Kidney glomerular epithelial cell (primary cell): ENCODE measurements around the gene HYOU1.
A peak's percentile ranks its signal among the peaks of the same experiment; 100 is the strongest.
"Not testable (repeated sequence)": the region's sequence is repeated elsewhere in the genome, so short reads cannot be mapped to it uniquely, and the experiment has no call there.

Experiments
- DNase-seq: peaks from one replicate; lab custom pipeline; 2025; lab: John Stamatoyannopoulos, UW

Gene HYOU1, protein sequence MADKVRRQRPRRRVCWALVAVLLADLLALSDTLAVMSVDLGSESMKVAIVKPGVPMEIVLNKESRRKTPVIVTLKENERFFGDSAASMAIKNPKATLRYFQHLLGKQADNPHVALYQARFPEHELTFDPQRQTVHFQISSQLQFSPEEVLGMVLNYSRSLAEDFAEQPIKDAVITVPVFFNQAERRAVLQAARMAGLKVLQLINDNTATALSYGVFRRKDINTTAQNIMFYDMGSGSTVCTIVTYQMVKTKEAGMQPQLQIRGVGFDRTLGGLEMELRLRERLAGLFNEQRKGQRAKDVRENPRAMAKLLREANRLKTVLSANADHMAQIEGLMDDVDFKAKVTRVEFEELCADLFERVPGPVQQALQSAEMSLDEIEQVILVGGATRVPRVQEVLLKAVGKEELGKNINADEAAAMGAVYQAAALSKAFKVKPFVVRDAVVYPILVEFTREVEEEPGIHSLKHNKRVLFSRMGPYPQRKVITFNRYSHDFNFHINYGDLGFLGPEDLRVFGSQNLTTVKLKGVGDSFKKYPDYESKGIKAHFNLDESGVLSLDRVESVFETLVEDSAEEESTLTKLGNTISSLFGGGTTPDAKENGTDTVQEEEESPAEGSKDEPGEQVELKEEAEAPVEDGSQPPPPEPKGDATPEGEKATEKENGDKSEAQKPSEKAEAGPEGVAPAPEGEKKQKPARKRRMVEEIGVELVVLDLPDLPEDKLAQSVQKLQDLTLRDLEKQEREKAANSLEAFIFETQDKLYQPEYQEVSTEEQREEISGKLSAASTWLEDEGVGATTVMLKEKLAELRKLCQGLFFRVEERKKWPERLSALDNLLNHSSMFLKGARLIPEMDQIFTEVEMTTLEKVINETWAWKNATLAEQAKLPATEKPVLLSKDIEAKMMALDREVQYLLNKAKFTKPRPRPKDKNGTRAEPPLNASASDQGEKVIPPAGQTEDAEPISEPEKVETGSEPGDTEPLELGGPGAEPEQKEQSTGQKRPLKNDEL

DNA sequence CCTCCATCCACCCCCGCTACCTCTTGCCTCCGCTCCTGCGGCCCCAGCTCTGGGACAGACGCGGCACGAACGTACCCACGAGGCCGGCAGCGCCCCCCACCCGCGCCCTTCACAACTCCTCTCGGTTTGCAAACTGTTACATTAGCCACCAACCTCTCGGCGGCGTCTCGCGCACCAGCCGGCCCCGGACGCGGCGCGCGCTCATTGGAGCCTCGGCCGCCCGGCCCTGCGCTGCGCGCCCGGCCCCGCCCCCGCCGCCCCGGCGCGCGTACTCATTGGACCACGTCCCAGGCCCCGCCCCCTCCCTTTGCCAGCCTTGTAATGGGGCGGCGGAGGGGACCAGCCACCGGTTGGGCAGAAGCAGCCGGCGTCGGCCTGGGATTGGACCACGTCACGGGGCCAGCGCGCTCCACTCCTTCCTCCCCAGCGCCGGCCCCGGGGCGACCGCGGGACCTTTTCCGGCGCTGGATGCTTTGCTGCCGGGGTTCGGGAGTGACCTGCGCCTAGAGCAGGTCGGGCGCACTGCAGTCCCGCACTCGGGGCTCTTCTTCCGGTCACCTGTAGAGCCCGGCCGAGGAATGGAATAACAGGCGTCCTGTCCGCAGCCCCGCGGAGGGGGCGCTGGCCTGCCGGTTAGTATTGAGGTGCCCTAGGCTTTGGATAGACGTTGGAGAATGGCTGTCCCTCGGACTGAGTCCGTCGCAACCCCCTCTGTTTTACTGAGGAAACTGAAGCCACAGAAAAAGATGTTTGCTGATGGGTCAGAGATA lies at the start of gene HYOU1:
HYOU1 (minus strand) TSS at position 206 of the 770 bp plus-strand sequence. CDS start 1,045 bp downstream, outside the sequence.
- peak; percentile 86 for DNase-seq

DNA sequence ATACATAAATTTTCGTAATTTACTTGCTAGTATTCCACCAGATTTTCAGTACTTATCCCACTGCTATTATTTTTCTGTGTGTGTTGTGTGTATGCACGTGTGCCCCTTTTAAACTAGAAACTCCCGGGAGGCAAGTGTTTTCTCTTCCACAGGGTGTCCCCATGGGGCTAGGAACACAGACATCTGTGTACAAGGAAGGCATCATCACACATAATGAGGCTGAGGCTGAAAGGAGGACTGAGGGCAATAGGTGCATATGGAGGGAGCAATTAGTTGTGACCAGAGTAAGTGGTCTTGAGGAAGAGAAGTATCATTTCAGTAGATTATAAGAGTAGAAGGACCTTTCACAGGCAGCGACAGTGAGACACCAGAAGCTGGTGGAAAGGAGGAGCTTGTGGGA lies 46.8 kb upstream of the HYOU1 start:
- DNase-seq, result no peak

DNA sequence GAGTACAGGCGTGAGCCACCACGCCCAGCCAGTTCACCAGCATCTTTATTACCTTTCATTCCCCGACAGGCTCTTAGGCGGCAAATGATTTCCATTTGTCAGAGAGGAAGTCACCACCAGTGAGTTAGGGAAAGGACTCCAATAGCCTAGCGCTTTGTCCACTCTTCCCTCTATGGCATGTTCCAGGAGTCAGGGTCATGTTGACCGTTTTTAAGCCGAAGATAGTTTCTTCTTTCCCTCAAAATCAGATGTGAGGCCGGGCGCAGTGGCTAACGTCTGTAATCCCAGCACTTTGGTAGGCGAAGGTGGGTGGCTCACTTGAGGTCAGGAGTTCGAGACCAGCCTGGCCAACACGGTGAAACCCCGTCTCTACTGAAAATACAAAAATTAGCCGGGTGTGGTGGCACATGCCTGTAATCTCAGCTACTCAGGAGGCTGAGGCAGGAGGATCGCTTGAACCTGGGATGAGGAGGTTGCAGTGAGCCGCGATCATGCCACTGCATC lies 46.2 kb upstream of the HYOU1 start:
- DNase-seq, result not testable (repeated sequence)

DNA sequence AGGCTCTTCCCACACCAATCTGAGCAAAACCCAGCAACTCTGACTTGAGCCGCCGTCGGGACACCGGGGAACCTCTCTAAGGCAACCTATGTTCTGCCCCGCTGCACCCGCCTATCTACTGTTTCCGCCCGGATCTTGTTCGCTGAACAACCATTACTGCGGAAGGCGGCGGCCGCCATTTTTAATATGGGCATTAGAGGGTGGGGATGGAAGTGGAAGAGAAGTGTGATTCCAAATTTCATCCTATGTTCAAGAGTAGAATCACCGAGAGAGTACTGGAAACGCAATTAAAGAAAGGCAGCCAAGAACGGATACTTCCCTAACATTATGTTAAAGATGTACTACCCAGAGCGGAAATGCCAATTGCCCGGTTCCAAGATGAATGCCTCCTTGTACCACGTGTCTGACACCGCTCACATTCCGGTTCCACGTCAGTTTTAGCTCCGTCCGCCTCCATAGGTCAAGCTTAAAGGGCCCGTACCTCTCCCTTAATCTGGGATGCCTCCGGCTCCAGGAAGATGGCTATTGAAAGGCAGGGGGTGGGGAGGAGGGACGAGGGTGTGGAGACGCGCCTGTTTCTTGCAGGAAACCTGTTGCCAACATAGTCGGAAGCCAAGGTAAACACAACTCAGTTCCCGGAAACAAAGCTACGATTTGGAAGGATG lies 44.9 kb upstream of the HYOU1 start, which contains the start of gene DPAGT1:
DPAGT1 (minus strand) TSS at position 95 of the 665 bp plus-strand sequence. CDS start 198 bp downstream, outside the sequence.
- peak; percentile 94 for DNase-seq

DNA sequence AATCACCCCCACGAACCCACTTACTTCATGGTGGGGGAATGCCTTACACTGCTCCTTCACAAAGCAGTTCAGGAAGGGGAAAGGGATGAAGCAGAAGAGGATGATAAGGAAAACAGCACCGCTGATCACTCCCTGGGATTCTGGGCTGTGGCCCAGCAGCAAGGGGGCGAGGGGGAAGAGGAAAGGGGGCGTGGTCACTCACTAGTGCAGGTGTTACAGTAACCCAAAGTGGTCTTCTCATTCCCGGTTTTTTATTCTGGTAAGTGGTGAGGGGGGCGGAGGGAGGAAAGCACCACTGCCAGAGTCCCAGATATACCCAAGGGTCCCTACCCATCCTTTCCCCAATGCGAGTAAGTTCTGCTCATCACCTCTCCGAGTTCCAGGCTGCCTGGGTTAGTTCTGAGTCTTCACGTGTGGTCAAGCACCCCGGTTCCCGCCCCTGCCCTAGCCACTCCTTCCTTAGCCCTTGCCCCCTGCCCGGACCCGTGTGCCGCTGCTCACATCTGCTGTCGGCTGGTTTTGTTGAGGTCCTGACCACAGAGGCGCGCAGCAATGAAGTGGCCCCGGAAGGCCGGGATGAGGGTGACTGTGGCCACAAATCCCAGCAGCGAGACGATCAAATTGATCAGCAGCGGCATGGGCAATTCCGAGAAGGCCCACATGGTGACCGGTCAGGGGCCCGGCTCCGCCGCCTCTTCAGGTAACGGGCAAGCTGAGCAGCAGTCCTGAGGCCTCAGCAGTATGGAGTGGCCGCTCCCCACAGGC lies 44.2 kb upstream of the HYOU1 start:
- no peak for DNase-seq

DNA sequence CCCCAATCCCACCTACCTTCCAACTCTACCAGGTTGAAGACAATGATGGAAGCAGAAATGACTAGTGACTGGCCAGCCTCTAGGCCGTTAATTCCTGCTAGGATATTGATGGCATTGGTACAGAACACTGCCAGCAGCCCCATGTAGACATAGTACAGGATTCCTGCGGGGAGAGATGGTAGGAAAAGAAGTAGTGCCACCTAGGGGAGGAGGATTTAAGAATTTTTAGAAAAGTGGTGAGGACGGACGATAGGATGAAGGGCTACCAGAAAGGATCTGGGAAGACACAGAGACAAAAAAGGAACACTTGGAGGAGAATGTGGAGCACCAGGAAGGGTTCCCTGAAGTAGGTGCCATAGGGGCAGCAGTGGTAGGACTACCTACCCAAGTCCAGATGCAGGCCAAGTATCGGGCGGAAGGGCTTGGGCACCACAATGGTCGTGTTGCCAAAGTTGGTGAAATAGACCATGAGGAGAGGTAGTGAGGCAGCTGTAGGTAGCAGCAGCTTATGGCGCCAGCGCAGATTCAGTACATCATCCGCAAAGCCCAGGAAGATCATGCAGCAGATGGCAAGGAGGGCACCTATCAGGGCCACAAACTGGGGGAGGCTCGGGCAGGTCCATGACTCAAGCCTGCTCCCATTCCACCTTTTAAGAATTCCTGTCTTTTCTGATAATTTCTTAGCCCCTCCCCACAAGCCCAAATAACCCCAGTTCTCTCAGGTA lies 43.4 kb upstream of the HYOU1 start:
- DNase-seq, result no peak

DNA sequence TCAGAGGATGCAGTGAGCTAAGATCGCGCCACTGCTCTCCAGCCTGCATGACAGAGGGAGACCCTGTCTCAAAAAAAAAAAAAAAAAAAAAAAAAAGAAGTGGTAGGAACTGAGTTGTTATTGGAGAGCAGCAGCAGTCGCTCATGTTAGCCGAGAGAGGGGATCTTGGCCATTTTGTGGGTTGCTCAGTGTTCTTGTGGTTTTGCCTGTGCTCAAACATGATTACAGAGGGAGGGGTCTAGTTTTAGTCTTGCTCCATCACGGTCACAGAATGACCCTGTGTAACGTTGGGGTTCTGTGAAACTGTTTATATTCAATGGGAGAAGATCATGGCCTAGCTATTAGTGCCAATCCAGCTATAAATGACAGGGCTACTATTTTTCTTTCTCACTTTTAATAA lies 42.7 kb upstream of the HYOU1 start:
- DNase-seq, result no peak

DNA sequence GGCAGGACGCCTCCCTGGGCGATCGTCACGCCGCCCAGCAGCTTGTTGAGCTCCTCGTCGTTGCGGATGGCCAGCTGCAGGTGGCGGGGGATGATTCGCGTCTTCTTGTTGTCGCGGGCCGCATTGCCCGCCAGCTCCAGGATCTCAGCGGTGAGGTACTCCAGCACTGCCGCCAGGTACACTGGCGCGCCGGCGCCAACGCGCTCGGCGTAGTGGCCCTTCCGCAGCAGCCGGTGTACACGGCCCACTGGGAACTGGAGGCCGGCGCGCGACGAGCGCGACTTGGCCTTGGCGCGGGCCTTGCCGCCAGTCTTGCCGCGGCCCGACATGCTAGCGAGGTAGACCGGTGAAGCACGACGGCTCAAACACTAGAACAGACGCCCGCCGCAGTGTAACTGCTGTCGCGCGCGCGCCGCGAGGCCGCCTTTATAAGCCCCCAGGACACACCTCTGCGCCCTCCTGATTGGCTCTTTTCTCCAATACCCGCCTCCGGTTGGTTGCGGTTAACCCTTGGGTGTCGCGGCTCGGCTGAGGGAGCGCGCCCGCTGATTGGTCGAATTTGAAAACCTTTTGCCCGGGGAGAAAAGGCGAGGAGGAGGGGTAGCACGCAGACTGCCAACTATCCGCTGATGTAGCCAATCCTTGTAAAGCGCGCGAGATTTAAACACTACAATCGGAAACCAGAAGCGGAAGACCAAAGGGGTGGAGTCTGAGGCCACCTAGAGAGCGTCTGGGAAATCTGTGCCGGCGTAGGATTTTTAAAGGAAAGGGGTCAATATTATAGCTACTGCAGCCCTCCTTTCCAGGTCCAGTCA lies 38.3 kb upstream of the HYOU1 start:
- peak; percentile 99 for DNase-seq

DNA sequence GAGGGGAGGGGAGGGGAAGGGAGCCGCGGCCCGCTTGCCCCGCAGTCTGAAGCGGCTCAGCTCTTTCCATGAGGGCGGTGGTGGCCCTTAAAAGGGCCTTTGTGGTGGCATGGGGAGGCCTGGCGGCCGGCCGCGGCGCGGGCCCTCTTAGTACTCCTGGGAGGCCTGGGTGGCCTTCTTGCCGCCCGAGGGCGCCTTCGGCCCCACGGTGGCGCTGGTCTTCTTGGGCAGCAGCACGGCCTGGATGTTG lies 37.7 kb upstream of the HYOU1 start:
- peak; percentile 44 for DNase-seq

DNA sequence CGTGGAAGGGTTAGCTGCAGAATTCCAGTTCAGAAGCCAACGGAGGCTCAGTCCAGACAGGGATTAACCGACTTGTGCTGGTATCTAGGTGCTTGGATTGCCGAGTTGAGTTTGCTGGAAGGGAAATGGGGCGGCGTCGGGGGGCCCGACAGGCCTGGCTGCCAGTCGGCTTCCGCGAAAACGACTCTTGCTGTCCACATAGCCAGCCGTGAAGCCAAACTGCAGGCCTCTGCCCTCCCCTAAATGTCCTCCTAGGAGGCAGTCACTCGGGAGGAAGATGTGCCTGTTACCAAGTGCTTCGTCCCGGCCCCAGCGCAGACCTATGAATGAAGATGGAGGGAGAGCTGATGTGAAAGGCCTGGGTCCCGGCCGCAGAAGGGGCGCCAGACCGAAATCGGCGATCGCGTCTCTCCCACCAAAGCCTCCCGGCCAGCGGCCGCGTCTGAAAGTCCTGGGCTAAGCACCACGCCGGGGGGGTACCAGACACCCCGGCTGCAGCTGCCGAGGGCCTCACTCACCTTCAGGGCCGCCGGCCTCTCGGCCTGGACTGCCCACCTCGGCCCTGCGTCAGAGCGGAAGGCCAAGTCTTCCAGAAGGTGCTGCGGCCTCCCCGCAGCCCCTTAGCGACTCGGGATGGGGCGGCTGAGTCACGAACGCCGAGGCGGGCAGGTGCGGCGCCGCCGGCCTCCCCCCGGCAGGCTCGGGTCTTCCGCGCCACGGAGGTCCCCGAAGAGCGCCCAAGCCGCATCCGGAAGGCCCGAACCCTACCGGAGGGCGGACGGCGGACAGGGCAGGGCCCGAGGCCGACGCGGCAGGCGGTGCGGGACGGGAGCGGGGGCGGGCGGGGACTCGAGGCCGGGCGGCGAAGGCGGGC lies 37.2 kb upstream of the HYOU1 start:
- no peak for DNase-seq

DNA sequence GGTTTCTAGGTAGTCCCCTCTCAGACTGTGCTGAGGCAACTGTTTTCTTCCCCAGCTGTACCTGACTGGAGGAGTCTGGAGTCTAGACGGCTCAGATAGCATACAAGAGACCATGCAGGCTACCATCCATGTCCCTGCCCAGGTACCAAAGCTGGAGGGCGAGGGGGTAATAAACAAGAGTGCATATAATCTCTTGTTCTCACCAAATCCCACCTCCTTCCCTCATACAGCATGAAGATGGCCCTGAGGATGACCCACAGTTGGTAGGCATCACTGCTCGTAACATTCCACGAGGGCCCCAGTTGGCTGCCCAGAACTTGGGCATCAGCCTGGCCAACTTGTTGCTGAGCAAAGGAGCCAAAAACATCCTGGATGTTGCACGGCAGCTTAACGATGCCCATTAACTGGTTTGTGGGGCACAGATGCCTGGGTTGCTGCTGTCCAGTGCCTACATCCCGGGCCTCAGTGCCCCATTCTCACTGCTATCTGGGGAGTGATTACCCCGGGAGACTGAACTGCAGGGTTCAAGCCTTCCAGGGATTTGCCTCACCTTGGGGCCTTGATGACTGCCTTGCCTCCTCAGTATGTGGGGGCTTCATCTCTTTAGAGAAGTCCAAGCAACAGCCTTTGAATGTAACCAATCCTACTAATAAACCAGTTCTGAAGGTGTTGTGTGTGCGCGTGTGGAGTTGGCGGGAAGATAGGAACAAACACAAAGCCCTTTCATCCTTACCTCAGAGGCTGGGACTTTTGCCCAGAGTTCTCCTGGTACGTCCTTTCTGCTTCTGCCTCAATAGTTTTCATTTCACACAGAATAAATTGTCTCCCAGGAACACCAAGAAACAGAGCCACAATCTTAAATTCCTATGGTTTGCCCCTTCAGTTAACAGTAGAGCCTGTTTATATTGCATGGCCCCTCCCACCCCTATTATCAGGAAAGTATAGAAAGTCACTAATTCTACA lies 36.2 kb upstream of the HYOU1 start:
- no peak for DNase-seq

DNA sequence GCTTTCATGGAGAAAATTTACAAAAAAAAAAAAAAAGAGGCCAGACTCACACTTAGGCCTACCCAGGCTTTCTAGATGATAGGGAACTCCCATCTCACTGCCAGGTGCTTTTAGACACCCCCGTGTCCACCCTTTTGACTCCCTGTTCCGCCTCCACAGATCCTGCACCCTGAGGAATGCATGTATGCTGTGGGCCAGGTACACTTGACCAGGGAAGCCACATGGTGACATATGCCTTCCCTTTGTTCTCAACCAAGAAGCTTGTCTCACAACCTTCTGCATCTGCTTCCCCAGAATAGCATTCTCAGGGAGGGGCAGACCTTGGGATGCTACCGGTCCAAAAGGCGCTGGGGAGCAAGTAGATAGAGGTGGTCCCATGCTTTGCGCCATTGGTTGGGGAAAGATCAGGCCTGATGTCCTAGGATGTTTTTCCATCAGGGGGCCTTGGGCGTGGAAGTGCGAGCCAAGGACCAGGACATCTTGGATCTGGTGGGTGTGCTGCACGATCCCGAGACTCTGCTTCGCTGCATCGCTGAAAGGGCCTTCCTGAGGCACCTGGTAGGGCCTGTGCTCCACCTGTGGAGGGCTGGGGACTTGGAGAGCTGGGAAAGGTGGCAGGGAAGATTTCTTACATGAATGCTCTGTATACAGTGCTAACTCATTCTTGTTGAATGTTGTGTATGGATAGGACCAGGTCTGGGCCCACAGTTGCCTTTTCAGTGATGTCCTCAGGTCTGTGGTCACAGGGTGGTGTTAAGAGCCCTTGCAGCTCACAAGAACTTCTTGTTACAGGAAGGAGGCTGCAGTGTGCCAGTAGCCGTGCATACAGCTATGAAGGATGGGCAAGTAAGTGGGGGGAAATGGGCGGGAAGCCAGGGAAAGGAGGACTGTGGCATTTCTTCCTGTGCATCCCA lies 35.2 kb upstream of the HYOU1 start:
- DNase-seq, result no peak

DNA sequence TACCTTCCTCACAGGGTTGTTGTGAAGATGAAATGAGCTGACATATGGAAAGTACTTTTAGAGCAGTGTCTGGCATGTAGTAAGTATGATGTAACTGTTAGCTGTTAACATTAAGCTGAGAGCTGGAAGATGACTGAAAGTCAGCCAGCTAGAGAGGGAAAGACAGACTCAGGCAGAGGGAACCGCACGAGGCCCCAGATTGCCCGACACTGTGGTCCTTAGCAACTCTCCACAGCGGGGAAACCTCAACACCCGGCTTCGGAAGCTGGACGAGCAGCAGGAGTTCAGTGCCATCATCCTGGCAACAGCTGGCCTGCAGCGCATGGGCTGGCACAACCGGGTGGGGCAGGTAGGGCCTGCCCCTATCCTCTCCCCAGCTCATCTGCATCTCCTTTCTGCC lies 34.2 kb upstream of the HYOU1 start:
- no peak for DNase-seq

DNA sequence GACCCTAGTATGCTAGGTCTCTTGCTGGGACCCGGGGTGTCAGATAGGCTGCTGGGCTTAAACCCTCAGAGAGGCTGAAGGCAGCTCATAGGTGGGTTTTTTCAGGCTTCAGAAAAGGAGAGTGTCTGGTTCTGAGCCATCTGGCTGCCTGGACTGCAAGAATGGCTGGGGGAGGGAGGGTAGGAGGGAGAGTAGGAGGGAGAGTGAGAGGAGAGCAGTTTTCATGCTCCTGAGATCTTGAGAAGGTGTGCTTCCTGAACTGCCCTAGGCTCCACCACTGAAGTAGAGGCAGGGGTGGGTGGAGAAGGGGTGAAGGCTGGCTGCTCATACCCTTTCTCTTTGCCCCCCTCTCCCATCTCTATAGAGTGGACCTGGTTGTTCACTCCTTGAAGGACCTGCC lies 32.3 kb upstream of the HYOU1 start:
- no peak for DNase-seq

DNA sequence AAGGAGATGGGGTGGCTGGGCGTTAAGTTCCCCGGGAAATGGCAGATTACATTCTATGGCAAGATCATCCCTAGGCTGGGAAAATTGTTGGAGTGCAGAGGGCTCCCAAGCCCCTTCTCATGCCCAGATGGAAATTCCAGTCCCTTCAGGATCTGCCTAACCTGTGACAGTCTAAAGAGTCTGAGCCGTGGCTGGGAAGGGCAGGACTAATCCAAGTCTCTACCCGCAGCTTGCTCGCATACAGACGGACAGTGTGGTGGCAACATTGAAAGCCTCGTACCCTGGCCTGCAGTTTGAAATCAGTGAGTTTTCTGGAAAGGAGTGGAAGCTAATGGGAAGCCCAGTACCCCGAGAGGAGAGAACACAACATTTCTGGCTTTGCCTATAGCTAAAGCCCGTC lies 31.4 kb upstream of the HYOU1 start:
- DNase-seq, result no peak

DNA sequence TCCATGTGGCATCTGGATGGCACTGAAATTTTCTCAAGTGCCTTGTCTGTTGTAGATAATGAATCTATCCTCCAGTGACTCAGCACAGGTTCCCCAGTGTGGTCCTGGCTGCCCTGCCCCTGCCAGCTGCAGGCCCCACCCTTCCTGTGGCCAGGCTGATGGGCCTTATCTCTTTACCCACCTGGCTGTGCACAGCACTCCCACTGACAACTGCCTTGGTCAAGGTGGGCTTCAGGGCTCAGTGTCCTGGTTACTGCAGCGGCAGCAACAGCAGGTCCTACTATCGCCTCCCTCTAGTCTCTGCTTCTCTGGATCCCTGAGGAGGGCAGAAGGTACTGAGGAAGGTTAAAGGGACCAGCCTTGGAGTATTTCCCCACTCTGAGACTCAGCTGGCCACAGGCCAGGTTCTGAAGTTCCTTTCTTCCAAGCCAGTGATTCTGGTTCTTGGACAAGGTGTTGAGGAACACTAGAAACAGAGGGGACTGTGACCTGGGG lies 30.8 kb upstream of the HYOU1 start:
- DNase-seq, result no peak
